ENCODE results near the gene SLC1A4.
"Not testable (repeated sequence)": the region's sequence is repeated elsewhere in the genome, so short reads cannot be mapped to it uniquely, and the experiment has no call there.

SLC1A4 gene

GRCh38 chr2:65027616-65028244 is 38.5 kb downstream of the SLC1A4 start:
- DNase-seq = no peak

- no peak for DNase-seq
These were observed 41.5 kb downstream of the SLC1A4 start for GRCh38 chr2:65030476-65031332.

- no peak for DNase-seq
These were observed 42.3 kb downstream of the SLC1A4 start for GRCh38 chr2:65031341-65032018.

GRCh38 chr2:65032019-65032975 is 43.1 kb downstream of the SLC1A4 start:
- DNase-seq = no peak

- DNase-seq = no peak
These were observed 44.0 kb downstream of the SLC1A4 start for GRCh38 chr2:65033178-65033577.

GRCh38 chr2:65033667-65034066 is 44.5 kb downstream of the SLC1A4 start:
- not testable (repeated sequence) for DNase-seq

GRCh38 chr2:65035351-65035943 is 46.2 kb downstream of the SLC1A4 start:
- no peak for DNase-seq

GRCh38 chr2:65037178-65037577 is 48.0 kb downstream of the SLC1A4 start:
- no peak for DNase-seq

- DNase-seq = no peak
These were observed 50.4 kb downstream of the SLC1A4 start for GRCh38 chr2:65039640-65040039.

- peak; percentile 86 for DNase-seq
These were observed 51.4 kb downstream of the SLC1A4 start for GRCh38 chr2:65040400-65041261.

- no peak for DNase-seq
These were observed 53.8 kb downstream of the SLC1A4 start for GRCh38 chr2:65043001-65043400.

- no peak for DNase-seq
These were observed 55.0 kb downstream of the SLC1A4 start for GRCh38 chr2:65044097-65044735.

- no peak for DNase-seq
These were observed 56.5 kb downstream of the SLC1A4 start for GRCh38 chr2:65045651-65046050.

- no peak for DNase-seq
These were observed 57.6 kb downstream of the SLC1A4 start for GRCh38 chr2:65046633-65047407.

- no peak for DNase-seq
These were observed 59.9 kb downstream of the SLC1A4 start for GRCh38 chr2:65049010-65049639.

- no peak for DNase-seq
These were observed 61.7 kb downstream of the SLC1A4 start for GRCh38 chr2:65050931-65051330.

GRCh38 chr2:65053199-65053598 is 64.0 kb downstream of the SLC1A4 start:
- no peak for DNase-seq

- no peak for DNase-seq
These were observed 65.7 kb downstream of the SLC1A4 start for GRCh38 chr2:65054749-65055421.

Data from femur (tissue), 1 donor.